Prostate gland (tissue), 2 donors: ENCODE measurements around the gene IL1A. TPM values are rescaled to one million over a fixed set of nuclear protein-coding genes. Genes with fewer than 3 reads are reported as not detected.

Experiments
- DNase-seq: peaks from one replicate; pipeline ENCODE4 v3.0.0-alpha.2; 2019; ENCODE audit warnings: low spot score
- H3K27ac ChIP-seq, 2 donors: fragments of 200-600 bp; sonication (generic); 2 replicates each; pipeline ENCODE4 v1.5.1; 2017 to 2019
- H3K27me3 ChIP-seq: fragments of 200-600 bp; sonication (generic); replicated peaks from 2 replicates; pipeline ENCODE4 v1.5.1; 2019; ENCODE audit not compliant: insufficient read depth
- H3K36me3 ChIP-seq, 2 donors: fragments of 200-600 bp; sonication (generic); 1 replicate in 1 of 2; 2 replicates in 1 of 2; pipeline versions ENCODE4 v1.5.1 to v1.8.1; 2017 to 2019
- H3K4me1 ChIP-seq: fragments of 200-600 bp; sonication (generic); replicated peaks from 2 replicates; pipeline ENCODE4 v1.5.1; 2019
- H3K4me3 ChIP-seq, 2 donors: fragments of 200-600 bp; sonication (generic); 2 replicates each; pipeline ENCODE4 v1.5.1; 2017 to 2019
- H3K9me3 ChIP-seq: fragments of 200-600 bp; sonication (generic); 2 replicates; pipeline ENCODE4 v1.5.1; 2017
- POLR2A ChIP-seq: fragments of 450-650 bp; IDR thresholded peaks from one replicate; pipeline ENCODE4 v1.6.1; 2016; ENCODE audit warnings: antibody characterized with exemption, mild to moderate bottlenecking
- POLR2AphosphoS5 ChIP-seq: sonication (generic); formaldehyde crosslinking; IDR thresholded peaks from one replicate; pipeline ENCODE4 v1.6.1; 2017; ENCODE audit warnings: antibody characterized with exemption
- WGBS: methylation state at CpG from one replicate; pipeline ENCODE4 v1.1.5; 2018; 5-methylcytosine and 5-hydroxymethylcytosine counted together
- intact Hi-C: fragments of 100-400 bp; cut with DNase I; formaldehyde crosslinking; loops from one replicate; pipeline ENCODE4 v1.14.2; 2022
- total RNA-seq, 2 donors: library from RNA; depleted of rRNA; stranded (reverse); fragments of >200 nt; gene quantifications; one replicate each; pipeline ENCODE4 v1.1.0, GENCODE V29; 2016
- TF ChIP-seq, protein P1 (sequence below), 4 experiments: fragments of 200-600 bp in 2 of 4; fragments of 450-650 bp in 2 of 4; sonication (generic) in 2 of 4; IDR thresholded peaks; 1 replicate in 3 of 4; 2 replicates in 1 of 4; pipeline ENCODE4 v1.5.1; 2016 to 2019; ENCODE audit warnings: antibody characterized with exemption in 4 of 4, mild to moderate bottlenecking in 2 of 4, moderate library complexity in 2 of 4

Gene IL1A
- total RNA-seq, 2 donors from 2014 or later: 27.4 TPM; not detected in 1

- no peak for DNase-seq
- intact Hi-C loops: no loop called here
- Histone ChIP-seq H3K9me3 (no peaks in the 10 kb centered on the region), H3K27ac (no peak overlapping the region), H3K4me1 (no peaks in the 10 kb centered on the region), H3K36me3 (no peaks in the 10 kb centered on the region), H3K27me3 (no peaks in the 10 kb centered on the region), H3K4me3 (no peak overlapping the region)
- 46% methylated on average over 4 of the region's 4 CpGs for WGBS
- TF ChIP-seq, protein P1, sequence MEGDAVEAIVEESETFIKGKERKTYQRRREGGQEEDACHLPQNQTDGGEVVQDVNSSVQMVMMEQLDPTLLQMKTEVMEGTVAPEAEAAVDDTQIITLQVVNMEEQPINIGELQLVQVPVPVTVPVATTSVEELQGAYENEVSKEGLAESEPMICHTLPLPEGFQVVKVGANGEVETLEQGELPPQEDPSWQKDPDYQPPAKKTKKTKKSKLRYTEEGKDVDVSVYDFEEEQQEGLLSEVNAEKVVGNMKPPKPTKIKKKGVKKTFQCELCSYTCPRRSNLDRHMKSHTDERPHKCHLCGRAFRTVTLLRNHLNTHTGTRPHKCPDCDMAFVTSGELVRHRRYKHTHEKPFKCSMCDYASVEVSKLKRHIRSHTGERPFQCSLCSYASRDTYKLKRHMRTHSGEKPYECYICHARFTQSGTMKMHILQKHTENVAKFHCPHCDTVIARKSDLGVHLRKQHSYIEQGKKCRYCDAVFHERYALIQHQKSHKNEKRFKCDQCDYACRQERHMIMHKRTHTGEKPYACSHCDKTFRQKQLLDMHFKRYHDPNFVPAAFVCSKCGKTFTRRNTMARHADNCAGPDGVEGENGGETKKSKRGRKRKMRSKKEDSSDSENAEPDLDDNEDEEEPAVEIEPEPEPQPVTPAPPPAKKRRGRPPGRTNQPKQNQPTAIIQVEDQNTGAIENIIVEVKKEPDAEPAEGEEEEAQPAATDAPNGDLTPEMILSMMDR (IDR thresholded peaks at IDR 0.05): no peak
- no peak for TF ChIP-seq POLR2A
- TF ChIP-seq POLR2AphosphoS5: no peak
Observed at GRCh38 chr2:112733456-112733855, 50.8 kb downstream of the IL1A start.

GRCh38 chr2:112731479-112731878 lies 52.8 kb downstream of the IL1A start:
- Histone ChIP-seq H3K4me1 (no peaks in the 10 kb centered on the region), H3K4me3 (no peak overlapping the region), H3K27ac (no peak overlapping the region), H3K9me3 (no peaks in the 10 kb centered on the region), H3K36me3 (no peaks in the 10 kb centered on the region), H3K27me3 (no peaks in the 10 kb centered on the region)
- TF ChIP-seq POLR2AphosphoS5 (no peak), POLR2A (no peak)
- TF ChIP-seq, protein P1 (IDR thresholded peaks at IDR 0.05): no peak
- 65% methylated on average over 2 of the region's 2 CpGs for WGBS
- no peak for DNase-seq
- intact Hi-C loops: no loop called here

- DNase-seq: no peak
- Histone ChIP-seq H3K4me1 (no peaks in the 10 kb centered on the region), H3K27me3 (no peaks in the 10 kb centered on the region), H3K9me3 (no peaks in the 10 kb centered on the region), H3K27ac (no peak overlapping the region), H3K4me3 (no peak overlapping the region), H3K36me3 (no peaks in the 10 kb centered on the region)
- 93% methylated on average over 5 of the region's 5 CpGs for WGBS
- intact Hi-C loops: no loop called here
- TF ChIP-seq POLR2AphosphoS5 (no peak), POLR2A (no peak)
- TF ChIP-seq, protein P1 (IDR thresholded peaks at IDR 0.05): no peak
Observed at GRCh38 chr2:112730791-112731190, 53.5 kb downstream of the IL1A start.

- Histone ChIP-seq H3K4me1 (no peaks in the 10 kb centered on the region), H3K27ac (no peak overlapping the region), H3K9me3 (no peaks in the 10 kb centered on the region), H3K36me3 (no peaks in the 10 kb centered on the region), H3K4me3 (no peak overlapping the region), H3K27me3 (no peaks in the 10 kb centered on the region)
- DNase-seq: no peak
- intact Hi-C loops: no loop called here
- TF ChIP-seq POLR2AphosphoS5: no peak
- TF ChIP-seq POLR2A: no peak
- TF ChIP-seq, protein P1 (IDR thresholded peaks at IDR 0.05): no peak
- 88% methylated on average over 8 of the region's 8 CpGs for WGBS
Observed at GRCh38 chr2:112730216-112730615, 54.1 kb downstream of the IL1A start.

GRCh38 chr2:112728378-112729175 lies 55.7 kb downstream of the IL1A start:
- Histone ChIP-seq H3K4me3 (no peak overlapping the region), H3K27ac (no peak overlapping the region), H3K27me3 (no peaks in the 10 kb centered on the region), H3K9me3 (no peaks in the 10 kb centered on the region), H3K4me1 (no peaks in the 10 kb centered on the region), H3K36me3 (no peaks in the 10 kb centered on the region)
- 66% methylated on average over 11 of the region's 11 CpGs for WGBS
- TF ChIP-seq, protein P1 (IDR thresholded peaks at IDR 0.05): no peak
- no peak for TF ChIP-seq POLR2A
- TF ChIP-seq POLR2AphosphoS5: no peak
- intact Hi-C loops: no loop called here
- no peak for DNase-seq
